ENCODE data around the gene KANSL1.
"Not testable (repeated sequence)": the region's sequence is repeated elsewhere in the genome, so short reads cannot be mapped to it uniquely, and the experiment has no call there.

KANSL1 gene

DNA sequence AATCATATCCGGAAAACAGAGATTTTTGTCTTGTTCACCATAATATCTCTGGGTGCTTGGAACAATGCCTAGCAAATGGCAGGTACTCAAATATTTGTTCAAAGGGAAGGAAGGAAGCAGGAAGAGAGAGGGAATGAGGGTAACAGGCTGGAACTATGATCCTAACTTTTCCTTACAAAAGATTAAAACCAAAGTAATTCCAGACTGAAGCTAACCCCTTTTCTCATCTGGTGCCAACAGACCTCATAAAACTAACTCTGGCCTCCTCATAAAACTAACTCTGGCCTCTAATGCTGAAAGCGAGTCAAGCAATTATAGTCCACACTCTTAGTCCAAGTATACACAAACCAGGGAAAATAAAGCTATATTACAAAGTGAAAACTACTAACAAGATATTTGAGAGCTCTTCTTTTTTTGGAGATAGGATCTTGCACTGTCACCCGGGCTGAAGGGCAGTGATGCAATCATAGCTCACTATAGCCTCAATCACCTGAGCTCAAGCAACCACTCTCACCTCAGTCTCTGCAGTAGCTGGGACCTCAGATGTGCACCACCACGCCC, 84.6 kb downstream of the KANSL1 start:
- DNase-seq = peak; percentile 31

DNA sequence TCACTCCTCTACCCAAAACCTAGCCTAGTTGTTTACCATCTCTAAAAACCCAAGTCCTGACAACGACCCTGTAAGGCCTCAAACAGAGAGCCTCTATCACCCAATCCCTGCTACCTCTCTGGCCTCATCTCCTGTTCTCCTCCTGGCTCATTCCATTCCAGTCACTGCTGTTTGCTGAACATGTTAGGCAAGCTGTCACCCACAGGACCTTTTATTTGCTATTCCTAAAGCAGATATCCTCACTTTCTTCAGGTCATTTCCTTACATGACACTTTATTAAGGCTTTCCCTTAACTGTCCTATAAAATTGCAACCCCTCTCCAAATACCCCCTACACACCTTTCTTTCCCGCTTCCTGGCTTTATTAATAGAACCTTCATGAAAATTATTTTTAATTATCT, 85.1 kb downstream of the KANSL1 start:
- no peak for DNase-seq

DNA sequence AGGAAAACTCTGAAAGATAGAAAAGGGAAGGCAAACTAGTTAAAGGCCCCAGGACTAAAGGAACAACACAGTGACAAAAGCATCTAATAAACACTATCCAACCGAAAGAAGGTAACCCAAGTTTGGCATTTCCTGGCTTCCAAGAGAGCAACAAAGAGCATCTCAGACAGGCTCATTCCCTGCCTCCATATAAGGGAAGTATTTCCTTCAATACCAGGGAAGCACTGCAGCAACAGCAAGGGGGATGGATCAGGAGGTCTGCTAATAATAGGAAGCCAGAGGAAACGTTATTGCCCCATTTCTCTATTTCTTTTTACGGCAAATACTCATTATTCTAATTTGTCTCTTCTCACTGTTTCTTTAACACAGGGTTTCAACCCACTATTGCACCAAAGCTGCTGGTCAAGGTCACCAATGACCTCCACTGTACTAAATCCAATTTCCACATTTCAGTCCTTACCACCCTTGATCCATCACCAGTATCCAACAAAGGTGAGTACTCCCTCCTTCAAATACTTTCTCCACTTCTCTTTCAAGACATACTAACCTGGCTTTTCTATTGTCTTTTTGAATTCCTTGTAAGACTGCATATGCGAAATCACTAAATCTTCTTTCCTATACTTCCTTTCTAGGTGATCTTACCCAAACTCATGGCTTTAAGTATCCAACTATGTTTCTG, 86.1 kb downstream of the KANSL1 start:
- DNase-seq = no peak

DNA sequence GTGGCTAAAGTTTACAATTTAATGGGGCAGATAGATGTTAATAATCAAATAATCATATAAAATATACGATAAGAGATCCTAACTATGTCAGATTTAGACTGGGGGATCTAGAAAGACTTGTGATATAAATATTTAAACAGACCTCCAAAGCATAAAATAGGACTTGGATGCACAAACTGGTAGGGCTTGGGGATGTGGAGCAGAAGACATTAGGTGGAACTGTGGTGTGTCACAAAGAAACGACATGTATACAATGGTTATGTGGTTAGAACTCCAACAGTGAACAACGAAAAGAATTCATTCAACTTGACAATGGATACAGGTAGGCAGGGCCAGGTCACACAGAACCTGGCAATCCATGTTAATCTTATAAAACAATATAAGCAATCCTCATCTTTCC, 90.4 kb downstream of the KANSL1 start:
- not testable (repeated sequence) for DNase-seq

DNA sequence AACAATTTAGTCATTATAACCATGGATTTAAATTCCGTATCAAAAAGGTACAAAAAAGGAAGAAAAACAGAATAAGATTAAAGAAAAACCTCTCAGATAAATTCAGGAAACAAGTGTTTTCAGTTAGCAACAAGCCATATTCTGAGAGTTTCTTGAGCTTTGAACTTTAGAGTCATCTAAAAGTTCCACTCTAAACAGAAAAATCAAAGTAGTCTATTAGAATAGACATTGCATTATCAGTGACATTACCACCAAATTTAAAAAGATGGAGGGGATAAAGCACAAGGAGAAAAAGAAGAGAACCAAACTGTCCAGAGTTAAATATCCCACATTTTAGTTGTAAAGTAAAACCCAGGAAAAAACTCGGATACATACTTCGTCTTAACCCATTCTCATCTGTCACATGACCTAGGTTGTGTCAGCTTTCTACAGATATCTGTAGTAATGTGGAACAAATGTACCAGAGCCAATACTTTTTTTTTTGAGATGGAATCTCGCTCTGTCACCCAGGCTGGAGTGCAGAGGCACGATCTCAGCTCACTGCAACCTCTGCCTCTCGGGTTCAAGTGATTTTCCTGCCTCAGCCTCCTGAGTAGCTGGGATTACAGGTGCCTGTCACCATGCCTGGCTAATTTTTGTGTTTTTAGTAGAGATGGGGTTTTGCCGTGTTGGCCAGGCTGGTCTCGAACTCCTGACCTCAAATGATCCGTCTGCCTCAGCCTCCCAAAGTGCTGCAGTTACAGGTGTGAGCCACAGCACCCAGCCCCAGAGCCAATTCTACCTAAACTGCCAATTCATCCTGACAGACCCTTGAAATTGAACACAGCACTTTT, 91.2 kb downstream of the KANSL1 start:
- DNase-seq = peak; percentile 72

DNA sequence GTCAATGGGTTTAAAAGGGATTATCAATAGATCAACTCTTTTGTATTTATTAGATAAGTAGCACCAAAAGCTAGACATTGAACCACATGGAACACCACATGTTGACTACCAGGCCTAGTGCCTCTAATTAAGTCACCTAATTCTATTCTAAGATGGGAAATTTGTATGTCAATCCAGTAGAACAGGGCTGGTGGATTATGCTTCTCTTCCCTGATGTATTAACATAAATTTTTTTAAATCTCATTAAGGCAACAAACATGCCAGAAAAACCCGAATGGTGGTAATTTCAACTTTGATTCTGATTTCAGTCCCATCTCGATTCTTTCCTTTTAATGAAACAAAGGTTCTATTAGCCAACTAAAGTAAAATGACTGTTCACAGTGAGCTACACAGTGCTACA, 92.6 kb downstream of the KANSL1 start:
- no peak for DNase-seq

DNA sequence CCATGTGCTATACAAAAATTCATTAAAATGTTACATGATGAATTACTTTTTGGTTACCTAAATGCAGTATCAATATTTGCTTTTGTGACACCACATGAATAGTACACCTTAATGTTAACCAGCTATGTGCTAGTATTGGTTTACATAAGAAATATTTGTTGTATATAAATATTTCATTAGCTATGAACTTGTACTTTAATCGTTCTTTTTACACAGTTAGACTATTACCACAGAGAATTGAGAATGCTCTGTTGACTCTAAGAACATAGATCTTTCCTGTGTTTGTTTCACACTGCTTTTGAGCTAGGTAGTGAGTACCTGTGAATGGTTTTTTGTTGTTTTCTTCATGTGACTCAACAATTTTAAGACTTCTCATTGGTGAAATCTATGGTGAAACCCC, 93.4 kb downstream of the KANSL1 start:
- no peak for DNase-seq

DNA sequence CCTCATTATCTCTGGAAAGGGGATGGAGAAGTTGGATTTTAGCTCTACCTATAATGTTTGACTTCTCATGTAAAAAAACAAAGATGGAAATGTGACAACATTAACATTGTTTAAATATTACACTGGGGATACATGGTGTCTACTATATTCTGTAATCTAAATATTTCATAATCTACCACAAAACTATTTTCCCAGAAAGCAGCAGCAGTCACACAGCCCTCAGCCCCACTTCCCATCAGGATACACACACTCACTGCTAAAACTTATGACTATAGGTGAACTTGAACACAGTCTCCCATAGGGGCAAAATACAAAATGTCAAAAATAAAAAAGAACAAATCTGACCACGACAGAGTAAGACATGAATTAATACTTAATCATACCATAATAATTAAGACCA, 95.7 kb downstream of the KANSL1 start:
- DNase-seq = peak; percentile 28

DNA sequence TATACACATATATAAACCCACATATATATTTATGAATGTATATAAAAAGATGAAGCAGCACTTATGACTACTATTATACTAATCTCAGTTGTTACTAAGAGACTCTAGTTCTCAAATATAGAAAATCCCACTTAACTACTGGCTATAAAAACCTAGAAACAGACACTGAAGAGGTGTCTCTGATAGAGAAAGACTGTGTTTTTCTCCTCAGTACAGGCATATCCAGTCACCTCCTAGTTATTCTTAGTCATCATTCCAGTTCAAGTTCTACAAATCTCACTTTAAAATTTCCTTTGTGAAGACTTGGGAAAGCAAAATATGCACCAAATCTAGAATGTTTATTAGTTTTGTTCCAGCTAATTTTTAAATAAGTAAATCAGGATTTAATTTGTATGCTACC, 100.2 kb downstream of the KANSL1 start:
- no peak for DNase-seq

DNA sequence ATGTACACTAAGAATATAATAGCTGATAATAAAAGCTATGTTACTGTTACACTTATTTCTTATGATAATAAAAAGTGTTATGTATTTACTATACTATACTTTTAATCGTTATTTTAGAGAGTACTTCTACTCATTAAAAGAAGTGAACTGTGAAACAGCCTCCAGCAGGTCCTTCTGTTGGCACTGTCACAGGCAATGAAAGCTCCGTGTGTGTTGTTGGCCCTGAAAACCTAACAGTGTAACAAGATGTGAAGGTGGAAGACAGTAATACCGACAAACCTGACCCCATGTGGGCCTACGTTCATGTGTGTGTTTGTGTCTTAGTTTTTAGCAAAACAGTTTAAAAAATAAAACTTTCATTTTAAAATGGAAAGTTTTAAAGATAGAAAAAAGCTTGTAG, 102.4 kb downstream of the KANSL1 start:
- DNase-seq = no peak

DNA sequence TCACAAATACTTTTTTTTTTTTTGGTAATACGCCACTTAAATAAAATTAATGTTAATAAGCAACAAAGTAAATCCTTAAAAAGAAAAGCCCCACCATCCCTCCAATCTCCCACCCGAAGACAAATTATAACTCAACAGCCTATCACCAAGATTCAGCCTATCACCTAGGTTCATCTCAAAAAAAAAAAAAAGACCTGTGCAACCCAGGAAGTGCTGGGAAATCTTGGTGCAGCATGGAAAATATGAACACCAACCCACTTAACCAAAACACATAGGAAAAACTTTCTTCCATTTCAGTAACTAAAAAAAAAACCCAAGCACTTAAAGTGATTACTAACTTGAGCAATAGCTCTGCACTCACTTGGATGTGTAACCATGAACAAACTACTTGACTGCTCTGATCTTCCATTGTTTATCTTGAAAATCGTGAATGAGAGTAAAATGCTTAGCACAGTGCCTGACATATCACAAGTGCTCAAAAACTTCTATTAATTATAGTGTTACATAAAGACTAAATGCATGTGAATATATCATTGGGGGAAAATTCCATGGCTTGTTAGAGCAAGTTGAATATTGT, 103.8 kb downstream of the KANSL1 start:
- no peak for DNase-seq

DNA sequence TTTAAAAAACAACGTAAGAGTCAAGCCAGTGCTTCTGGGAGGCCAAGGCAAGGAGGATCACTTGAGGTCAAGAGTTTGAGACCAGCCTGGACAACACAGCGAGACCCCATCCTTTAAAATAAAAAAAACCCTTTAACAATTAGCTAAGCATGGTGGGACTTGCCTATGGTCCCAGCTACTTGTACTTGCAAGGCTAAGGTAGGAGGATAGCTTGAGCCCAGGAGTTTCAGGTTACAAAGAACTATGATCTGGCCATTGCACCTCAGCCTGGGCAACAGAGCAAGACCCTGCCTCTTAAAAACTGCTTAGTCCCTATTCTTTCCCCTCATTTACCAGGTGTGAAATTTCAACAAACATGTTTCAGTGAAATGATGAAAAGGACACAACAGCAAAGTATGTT, 104.6 kb downstream of the KANSL1 start:
- no peak for DNase-seq

DNA sequence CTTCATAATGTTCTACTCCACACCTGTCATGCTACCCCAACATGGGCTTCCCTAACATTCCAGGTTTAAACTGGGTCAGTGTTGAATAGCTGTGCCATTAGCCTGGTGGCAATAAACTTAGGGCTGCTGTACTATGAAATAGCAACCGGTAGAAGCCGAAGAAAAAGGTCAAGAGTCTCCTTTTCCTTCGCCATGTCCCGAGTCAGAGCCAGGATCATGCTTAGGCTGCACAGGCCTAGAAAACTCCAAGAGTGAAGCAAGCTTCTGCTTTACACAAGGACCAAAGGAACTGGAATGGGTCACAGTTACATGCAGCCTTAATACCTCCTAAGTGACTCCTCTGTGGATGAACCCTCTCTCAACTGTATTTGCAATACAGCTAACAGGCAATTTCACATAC, 105.4 kb downstream of the KANSL1 start:
- not testable (repeated sequence) for DNase-seq

DNA sequence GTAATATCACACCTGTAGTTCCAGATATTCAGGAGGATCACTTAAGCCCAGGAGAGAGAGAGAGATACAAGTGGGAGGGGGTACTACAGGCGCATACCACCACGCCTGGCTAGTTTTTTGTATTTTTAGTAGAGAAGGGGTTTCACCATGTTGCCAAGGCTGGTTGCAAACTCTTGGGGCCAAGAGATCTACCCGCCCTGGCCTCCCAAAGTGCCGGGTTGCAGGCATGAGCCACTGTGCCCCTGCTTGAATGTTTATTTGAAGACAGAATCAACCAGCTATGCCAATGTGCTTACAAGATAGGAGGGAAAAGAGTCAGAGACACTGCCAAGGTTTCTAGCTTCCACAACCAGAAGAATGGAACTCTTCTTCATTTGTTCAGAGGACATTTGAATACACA, 106.4 kb downstream of the KANSL1 start:
- DNase-seq = no peak

DNA sequence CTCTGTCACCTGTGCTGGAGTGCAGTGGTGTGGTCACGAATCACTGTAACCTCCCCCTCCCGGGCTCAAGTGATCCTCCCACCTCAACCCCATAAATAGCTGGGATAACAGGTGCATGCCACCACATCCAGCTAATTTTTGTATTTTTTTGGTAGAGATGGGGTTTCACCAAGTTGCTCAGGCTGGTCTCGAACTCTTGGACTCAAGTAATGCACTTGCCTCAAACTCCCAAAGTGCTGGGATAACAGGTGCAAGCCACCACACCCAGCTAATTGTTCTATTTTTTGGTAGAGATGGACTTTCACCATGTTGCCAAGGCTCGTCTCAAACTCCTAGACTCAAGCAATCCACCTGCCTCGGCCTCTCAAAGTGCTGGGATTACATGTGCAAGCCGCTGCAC, 107.7 kb downstream of the KANSL1 start:
- DNase-seq = no peak

DNA sequence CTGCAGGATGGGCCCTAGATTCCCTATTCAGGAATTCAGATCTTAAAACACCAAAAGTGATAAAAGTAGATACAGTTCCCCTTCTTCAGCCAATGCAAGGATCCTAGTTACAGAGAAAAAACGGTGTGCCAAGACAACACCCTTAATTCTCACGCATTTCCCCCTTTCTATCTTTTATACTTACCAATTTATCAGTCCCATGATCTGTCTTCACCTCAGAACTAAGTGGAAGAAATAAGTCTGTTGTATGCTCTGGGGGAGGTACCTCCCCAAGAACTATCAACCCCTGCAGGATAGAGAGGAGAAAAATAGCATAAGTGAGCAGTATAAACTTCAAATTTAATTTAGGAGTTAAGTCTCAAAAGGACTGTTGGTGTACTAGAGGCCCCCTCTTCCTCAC, 111.0 kb downstream of the KANSL1 start:
- peak; percentile 71 for DNase-seq

DNA sequence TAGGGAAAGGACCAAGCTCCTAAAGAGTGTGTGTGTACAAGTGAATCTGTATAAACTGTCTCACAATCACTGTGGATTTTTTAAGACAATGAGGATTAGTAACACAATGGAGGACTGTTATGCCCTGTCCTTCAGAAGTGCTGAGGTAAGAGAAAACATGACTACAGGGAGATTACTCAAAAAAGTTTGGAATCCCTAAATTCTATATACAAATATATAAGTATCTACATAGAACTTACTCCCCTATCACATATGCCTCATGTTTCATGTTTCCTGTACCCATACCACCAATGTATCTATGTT, 112.3 kb downstream of the KANSL1 start:
- peak; percentile 23 for DNase-seq

DNA sequence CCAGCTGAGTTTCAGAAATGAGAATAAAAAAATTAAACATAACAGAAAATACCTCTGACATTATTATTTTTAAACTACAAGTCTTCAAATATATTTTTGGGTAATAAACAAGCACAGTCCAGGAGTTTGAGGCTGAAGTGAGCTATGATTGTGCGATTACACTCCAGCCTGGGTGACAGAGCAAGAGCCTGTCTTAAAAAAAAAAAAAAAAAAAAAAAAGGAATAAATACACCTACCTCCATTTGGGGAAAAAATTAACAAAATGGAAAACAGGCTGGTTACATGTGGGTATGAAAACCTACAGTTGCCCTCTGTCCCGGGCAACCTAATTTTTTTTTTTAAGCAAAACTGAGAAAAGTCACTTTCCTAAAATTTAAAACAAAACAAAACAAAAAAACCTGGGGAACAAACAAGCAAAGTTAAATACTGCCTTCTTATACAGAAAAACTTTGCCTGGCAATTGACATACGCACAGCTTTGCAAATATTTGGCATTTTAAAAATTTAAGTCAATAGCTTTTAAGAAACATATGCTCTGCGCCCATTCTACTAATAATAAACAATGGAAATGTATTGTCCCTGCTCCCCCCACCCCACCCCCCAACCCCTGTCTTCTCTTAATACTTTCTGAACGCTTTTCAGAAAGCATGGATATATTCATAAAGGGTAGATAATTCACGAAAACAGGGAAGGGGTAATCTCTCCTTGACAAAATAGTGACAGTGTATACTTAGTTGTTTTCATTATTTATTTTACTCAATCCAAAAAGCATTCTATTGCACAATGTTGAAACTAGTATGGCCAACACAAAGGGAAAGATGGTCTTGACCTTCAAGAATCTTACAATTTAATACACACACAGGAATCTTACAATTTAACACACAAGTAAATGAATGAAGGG, 112.9 kb downstream of the KANSL1 start:
- DNase-seq = no peak

DNA sequence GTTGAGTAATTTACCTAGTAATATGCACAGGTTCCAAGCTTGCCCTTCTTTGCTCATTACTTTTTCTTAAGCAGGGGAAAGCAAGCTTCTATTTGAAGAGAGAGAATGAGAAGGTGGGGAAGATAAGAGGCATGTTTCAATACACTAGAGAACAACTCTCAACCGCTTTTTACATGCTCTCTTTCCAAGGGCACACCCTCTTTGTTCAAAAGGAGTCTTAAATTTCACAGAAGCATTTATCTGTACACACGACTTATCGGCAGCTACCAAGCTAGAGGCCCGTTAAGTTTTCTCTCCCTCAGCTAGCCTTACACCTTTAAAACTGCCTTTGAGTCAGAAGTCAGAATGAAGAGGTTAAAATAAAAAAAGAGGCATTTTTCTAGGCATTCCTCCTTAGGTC, 114.6 kb downstream of the KANSL1 start:
- peak; percentile 76 for DNase-seq

DNA sequence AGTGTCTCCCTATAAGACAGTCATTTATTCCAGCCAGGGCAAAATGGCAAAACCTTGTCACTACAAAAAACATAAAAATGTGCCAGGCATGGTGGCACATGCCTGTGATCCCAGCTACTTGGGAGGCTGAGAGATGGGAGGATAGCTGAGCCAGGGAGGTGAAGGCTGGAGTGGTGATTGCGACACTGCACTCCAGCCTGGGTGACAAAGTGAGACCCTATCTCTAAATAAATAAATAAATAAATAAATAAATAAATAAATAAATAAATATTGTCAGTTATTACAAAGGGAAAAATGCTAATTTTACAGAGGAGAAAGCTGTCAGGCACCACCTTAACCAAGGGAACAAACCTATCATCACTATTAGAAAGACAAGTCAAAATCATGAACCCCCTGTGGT, 118.7 kb downstream of the KANSL1 start:
- DNase-seq = no peak

DNA sequence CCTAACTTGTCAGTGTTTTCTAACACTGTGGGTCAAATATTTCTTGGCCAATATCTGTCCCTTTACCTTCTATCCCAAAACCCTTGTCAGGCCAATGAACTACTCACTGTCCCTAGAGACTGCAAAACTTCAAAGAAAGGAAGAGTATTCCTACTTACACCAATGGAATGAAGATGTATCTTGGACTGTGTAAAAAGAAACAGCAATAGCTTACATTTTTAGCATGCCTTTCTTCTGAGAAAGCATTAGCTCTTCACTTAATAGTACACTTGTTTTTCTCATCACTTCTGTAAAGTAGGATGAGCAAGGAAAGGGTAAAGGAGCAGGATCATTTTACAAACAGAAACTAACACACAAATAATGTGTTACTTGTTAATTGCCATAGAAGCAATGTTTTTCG, 120.2 kb downstream of the KANSL1 start:
- no peak for DNase-seq

DNA sequence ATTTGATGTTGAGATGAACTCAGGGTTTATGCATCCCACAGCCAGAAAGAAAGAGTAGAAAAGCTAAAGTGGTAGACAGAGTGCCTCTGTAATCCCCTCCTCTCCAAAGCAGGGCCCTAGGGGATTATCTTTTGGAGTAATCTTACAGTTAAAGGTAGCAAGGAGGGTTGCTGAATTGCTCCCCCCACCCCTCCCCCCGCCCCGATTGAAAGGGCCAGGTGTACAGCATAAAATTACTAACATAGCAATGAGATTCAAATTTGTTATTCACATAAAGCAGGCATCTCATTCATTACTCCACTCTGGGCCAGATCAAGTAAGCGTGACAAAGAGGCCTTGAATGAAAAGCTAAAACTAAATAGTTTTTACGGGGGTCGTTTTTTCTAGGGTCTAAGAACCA, 121.4 kb downstream of the KANSL1 start:
- DNase-seq = no peak

DNA sequence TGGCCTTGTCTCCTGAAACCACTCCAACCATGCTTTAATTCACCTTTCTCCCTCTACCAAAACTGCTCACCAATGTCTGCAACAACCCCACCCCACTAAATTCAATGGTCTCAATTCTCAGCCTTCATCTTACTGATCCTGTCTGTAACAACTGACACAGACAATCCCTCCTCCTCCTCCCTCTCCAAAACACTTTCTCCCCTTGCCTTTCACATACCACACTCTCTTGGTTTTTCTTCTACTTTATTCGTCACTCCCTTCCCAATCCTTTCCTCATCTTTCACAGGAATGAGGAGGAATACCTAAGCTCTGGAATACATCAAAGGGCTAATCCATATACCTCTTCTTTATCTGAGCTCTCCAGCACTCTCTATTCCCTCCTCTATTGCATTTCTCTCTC, 128.8 kb downstream of the KANSL1 start:
- DNase-seq = no peak
